HEK293T (cell line): Measurements from ENCODE around the gene SORBS2.

Source experiments
- ARNT ChIP-seq: fragments of 450-650 bp; IDR thresholded peaks from 2 replicates; pipeline ENCODE4 v1.6.1; 2017; ENCODE audit warnings: mild to moderate bottlenecking
- BHLHE40 ChIP-seq: fragments of 450-650 bp; IDR thresholded peaks from 2 replicates; pipeline ENCODE4 v1.6.1; 2016; ENCODE audit warnings: mild to moderate bottlenecking, moderate library complexity, borderline replicate concordance
- CTBP1 ChIP-seq: fragments of 450-650 bp; IDR thresholded peaks from 2 replicates; pipeline ENCODE4 v1.6.1; 2016; ENCODE audit warnings: borderline replicate concordance
- ELF4 ChIP-seq: fragments of 450-650 bp; IDR thresholded peaks from 2 replicates; pipeline ENCODE4 v1.6.1; 2017; ENCODE audit warnings: antibody characterized with exemption
- FOXA1 ChIP-seq: fragments of 450-650 bp; IDR thresholded peaks from 2 replicates; pipeline ENCODE4 v1.6.1; 2016; ENCODE audit warnings: mild to moderate bottlenecking
- FOXK2 ChIP-seq: fragments of 450-650 bp; IDR thresholded peaks from 2 replicates; pipeline ENCODE4 v1.6.1; 2016; ENCODE audit warnings: mild to moderate bottlenecking
- FOXM1 ChIP-seq: fragments of 450-650 bp; IDR thresholded peaks from 2 replicates; pipeline ENCODE4 v1.6.1; 2017; ENCODE audit warnings: mild to moderate bottlenecking, borderline replicate concordance
- L3MBTL2 ChIP-seq: fragments of 450-650 bp; conservative IDR thresholded peaks from 2 replicates; pipeline ENCODE4 v1.6.1; 2016; ENCODE audit warnings: mild to moderate bottlenecking
- NFRKB ChIP-seq: fragments of 450-650 bp; IDR thresholded peaks from 2 replicates; pipeline ENCODE4 v1.6.1; 2016; ENCODE audit warnings: mild to moderate bottlenecking, moderate library complexity
- SP1 ChIP-seq: fragments of 450-650 bp; IDR thresholded peaks from 2 replicates; pipeline ENCODE4 v1.6.1; 2017
- SUZ12 ChIP-seq: fragments of 450-650 bp; IDR thresholded peaks from 2 replicates; pipeline ENCODE4 v1.6.1; 2016; ENCODE audit warnings: mild to moderate bottlenecking
- TARDBP ChIP-seq: fragments of 450-650 bp; IDR thresholded peaks from 2 replicates; pipeline ENCODE4 v1.6.1; 2016
- TF ChIP-seq, protein P1 (sequence below): fragments of 450-650 bp; IDR thresholded peaks from 2 replicates; pipeline ENCODE4 v1.6.1; 2016

DNA sequence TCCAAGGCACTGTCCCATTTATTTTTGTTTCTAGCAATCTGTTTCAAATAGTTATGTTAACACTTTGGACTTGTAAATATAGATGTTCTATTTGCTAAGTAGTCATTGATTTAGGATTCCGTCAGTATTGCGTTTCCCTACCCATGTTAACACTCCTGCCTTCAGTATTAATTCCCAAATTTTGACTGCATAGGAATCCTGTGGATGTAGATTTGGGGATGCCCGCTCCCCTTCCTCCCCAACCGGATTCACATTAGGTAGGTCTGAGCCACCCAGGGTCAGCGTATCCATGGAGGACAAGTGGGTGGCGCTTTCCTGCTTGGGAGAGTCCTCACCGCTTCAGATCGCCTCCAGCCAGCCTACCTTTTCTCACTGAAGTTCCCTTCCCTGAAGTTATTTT is 1.1 kb upstream of the SORBS2 start:
- TF ChIP-seq FOXM1 (no peak), ELF4 (no peak), FOXA1 (no peak), SP1 (no peak), SUZ12 (no peak), CTBP1 (no peak), TARDBP (no peak), BHLHE40 (no peak), L3MBTL2 (no peak), ARNT (no peak), NFRKB (no peak), FOXK2 (no peak)
- TF ChIP-seq, protein P1, sequence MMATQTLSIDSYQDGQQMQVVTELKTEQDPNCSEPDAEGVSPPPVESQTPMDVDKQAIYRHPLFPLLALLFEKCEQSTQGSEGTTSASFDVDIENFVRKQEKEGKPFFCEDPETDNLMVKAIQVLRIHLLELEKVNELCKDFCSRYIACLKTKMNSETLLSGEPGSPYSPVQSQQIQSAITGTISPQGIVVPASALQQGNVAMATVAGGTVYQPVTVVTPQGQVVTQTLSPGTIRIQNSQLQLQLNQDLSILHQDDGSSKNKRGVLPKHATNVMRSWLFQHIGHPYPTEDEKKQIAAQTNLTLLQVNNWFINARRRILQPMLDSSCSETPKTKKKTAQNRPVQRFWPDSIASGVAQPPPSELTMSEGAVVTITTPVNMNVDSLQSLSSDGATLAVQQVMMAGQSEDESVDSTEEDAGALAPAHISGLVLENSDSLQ = no peak
